Body of pancreas (tissue), 4 donors: ENCODE measurements around the gene DDR1.

Experiments
- POLR2A ChIP-seq, 3 donors: fragments of 450-650 bp; IDR thresholded peaks; one replicate each; pipeline ENCODE4 v1.6.1; 2016; ENCODE audit warnings: antibody characterized with exemption in 3 of 3, mild to moderate bottlenecking in 2 of 3
- TF ChIP-seq, protein P1 (sequence below), 7 experiments: fragments of 450-650 bp in 4 of 7; fragments of 200-600 bp in 3 of 7; sonication (generic) in 3 of 7; IDR thresholded peaks; one replicate each; pipeline ENCODE4 v1.5.1; 2016 to 2019; ENCODE audit warnings: antibody characterized with exemption in 7 of 7

DNA sequence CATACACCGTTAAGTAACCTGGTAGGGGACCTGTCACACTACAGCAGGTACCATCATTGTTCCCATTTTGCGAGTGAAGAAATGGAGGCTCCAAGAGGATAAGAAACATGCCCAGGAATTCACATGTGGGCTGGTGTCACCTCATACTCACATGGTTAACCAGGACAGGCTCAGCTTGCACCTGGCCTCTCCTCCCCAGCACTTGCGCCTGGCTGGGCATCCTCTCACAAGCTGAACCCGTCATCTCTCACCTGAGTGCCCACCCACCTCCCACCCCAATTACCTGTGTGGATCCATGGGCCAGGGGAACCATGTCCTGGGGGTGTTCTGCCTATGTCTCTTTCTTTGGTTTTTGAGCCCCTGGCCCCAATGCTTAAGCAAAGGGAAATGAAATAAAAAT lies 46.2 kb downstream of the DDR1 start:
- TF ChIP-seq POLR2A (IDR thresholded peaks at IDR 0.05): no peak
- TF ChIP-seq, protein P1, sequence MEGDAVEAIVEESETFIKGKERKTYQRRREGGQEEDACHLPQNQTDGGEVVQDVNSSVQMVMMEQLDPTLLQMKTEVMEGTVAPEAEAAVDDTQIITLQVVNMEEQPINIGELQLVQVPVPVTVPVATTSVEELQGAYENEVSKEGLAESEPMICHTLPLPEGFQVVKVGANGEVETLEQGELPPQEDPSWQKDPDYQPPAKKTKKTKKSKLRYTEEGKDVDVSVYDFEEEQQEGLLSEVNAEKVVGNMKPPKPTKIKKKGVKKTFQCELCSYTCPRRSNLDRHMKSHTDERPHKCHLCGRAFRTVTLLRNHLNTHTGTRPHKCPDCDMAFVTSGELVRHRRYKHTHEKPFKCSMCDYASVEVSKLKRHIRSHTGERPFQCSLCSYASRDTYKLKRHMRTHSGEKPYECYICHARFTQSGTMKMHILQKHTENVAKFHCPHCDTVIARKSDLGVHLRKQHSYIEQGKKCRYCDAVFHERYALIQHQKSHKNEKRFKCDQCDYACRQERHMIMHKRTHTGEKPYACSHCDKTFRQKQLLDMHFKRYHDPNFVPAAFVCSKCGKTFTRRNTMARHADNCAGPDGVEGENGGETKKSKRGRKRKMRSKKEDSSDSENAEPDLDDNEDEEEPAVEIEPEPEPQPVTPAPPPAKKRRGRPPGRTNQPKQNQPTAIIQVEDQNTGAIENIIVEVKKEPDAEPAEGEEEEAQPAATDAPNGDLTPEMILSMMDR (IDR thresholded peaks at IDR 0.05): no peak
